ENCODE measurements around the gene NCOA7. TPM values are rescaled to one million over a fixed set of nuclear protein-coding genes. Genes with fewer than 3 reads are reported as not detected.

Gene NCOA7, protein sequence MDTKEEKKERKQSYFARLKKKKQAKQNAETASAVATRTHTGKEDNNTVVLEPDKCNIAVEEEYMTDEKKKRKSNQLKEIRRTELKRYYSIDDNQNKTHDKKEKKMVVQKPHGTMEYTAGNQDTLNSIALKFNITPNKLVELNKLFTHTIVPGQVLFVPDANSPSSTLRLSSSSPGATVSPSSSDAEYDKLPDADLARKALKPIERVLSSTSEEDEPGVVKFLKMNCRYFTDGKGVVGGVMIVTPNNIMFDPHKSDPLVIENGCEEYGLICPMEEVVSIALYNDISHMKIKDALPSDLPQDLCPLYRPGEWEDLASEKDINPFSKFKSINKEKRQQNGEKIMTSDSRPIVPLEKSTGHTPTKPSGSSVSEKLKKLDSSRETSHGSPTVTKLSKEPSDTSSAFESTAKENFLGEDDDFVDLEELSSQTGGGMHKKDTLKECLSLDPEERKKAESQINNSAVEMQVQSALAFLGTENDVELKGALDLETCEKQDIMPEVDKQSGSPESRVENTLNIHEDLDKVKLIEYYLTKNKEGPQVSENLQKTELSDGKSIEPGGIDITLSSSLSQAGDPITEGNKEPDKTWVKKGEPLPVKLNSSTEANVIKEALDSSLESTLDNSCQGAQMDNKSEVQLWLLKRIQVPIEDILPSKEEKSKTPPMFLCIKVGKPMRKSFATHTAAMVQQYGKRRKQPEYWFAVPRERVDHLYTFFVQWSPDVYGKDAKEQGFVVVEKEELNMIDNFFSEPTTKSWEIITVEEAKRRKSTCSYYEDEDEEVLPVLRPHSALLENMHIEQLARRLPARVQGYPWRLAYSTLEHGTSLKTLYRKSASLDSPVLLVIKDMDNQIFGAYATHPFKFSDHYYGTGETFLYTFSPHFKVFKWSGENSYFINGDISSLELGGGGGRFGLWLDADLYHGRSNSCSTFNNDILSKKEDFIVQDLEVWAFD
- total RNA-seq, result 7.8 and 10.3 TPM in 2 replicates

DNA sequence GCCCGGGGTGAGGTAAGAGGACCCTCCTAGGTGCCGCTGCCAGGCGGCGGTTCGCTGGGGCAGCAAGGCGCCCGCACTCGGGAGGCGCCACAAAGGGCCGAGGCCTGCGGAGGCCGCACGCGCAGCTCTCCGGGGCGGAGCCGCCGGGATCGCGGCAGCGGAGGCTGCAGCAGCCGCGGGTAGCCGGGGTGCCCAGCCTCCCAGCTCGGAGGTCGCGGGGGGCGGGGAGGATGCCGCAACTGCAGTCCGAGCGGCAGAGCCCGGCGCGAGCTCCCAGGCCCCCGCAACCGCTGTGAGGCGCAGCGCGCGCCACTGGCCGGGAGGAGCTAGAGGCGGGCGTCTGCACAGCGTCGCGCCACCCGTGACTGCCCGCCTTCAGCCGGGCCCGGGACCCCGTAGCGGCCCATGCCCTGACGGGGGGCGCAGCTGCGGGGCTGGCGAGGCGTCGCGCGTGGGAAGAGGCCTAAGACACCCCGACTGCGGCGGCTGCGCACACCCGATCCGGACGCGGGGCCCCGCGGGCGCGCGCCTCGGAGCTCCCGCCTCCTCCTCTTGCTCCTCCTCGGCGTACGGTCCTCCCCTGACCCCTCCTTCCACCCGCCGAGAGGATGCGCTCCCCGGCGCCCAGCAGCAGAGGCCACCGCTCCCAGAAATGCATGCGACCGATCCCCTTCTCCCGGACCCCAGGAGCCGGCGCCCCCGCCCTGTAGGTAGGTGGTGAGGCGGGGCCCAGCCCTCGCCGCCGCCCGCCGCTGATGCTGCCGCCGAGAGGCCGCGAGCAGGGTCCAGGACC is at the start of gene NCOA7:
Gene NCOA7 (plus strand): TSS at position 603 of the 793 bp plus-strand sequence. CDS start 24,395 bp downstream, outside the sequence.

DNA sequence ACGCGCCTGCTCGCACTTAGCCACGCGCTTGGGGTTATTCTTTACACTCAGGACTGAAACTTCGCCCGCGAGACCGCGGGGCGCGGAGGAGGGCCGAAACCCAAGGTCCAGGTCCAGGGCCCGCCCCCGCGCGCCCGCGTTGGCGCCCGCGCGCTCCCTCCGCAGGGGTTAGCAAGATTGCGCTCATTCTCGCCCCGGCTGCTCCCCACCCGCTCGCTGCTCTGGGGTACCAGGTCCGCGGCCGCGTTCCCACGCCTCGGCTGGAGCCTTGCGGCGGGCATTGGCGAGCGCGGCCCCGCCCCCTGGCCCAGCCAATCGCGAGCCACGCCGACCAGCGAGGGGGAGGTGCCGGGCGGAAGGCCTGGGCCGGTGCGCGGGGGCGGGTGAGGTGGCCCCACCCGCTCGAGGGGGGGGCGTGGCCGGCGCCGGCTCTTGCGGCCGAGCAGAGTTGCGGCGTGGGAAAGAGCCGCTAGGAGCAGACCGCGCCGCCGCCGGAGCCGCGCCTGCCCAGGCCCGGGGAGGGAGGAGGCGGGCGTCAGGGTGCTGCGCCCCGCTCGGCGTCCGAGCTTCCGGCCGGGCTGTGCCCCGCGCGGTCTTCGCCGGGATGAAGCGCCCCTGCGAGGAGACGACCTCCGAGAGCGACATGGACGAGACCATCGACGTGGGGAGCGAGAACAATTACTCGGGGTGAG is 41.4 kb upstream of the NCOA7 start, which contains the start of gene HEY2:
Gene HEY2 (plus strand): TSS at position 460 of the 692 bp plus-strand sequence. CDS start 145 bp downstream, at position 605.

DNA sequence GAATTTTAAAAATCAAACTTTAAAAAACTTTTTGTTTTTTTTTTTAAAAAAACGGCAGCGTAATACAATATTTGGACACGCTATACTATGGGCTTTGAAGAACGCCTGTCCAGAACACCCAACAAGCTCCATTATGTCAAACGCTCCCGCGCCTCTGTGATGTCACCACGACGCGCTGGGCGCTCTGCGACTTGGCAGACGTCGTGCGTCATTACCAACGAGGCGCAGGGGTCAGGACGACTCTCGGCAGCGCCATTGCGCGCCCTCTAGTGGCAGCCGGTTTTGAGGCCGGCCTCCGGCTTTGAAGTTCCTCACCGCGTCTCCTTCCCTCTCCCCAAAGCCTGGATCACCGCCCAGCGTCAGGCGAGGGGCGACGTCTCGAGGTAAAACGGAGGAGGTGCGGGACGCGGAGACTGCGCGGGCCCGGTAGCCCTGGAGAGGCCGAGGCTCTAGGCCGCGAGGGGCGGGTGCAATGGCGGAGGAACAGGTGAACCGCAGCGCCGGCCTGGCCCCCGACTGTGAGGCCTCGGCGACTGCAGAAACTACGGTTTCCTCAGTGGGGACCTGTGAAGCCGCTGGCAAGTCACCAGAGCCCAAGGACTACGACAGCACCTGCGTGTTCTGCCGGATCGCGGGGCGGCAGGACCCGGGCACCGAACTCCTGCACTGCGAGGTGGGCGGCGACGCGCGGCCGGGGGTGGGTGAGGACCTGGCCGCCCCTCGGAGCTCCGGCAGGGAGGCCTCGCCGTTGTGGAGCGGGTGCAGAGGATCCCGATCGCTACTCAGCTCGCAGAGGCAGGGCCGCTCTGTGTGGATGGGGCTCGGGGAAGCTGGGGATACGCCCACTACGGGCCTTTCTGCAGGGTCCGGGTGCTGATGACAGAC is 166.0 kb downstream of the NCOA7 start, which contains the start of gene HINT3:
Gene HINT3 (plus strand): TSS at position 265 of the 885 bp plus-strand sequence. CDS start 208 bp downstream, at position 473.

Other genes starting within 250 kb of the NCOA7 start
- gene HEY2, start 41.3 kb upstream of the NCOA7 start, total RNA-seq, result not detected in 2 replicates
- 11.5 and 13.5 TPM in 2 replicates for gene HINT3, start 165.8 kb downstream of the NCOA7 start, total RNA-seq
- 19.1 and 22.5 TPM in 2 replicates for gene TRMT11, start 195.6 kb downstream of the NCOA7 start, total RNA-seq

Measured in myometrial cell (primary cell).